Keratinocyte (primary cell): ENCODE data around the gene ZNF391. TPM values are rescaled to one million over a fixed set of nuclear protein-coding genes. Genes with fewer than 3 reads are reported as not detected.

Experiments
- DNase-seq: peaks from one replicate; pipeline ENCODE4 v3.0.0-alpha.2; 2011; ENCODE audit warnings: low read depth, missing footprints, low spot score
- FAIRE-seq: peaks from 2 replicates; lab custom pipeline; 2011; peaks lifted over from hg19 to GRCh38; lab: Jason Lieb, UNC
- H2AFZ ChIP-seq: 2 replicates; pipeline ENCODE4 v1.6.0; 2012; ENCODE audit warnings: low read length, control low read depth, inconsistent platforms; ENCODE audit not compliant: control insufficient read depth
- H3K27ac ChIP-seq: 2 replicates; pipeline ENCODE4 v1.5.1; 2011; ENCODE audit warnings: low read length; ENCODE audit not compliant: control insufficient read depth, insufficient read depth
- H3K27me3 ChIP-seq: 3 replicates; pipeline ENCODE4 v1.6.0; 2011; ENCODE audit warnings: low read length; ENCODE audit not compliant: control insufficient read depth, insufficient read depth; ENCODE audit errors: extremely low read depth
- H3K36me3 ChIP-seq, 2 experiments: 2 replicates in 1 of 2; 3 replicates in 1 of 2; pipeline ENCODE4 v1.5.1; 2011; ENCODE audit warnings: low read length in 2 of 2, mild to moderate bottlenecking in 1 of 2; ENCODE audit not compliant: control insufficient read depth in 2 of 2, insufficient read depth in 2 of 2; ENCODE audit errors: extremely low read depth in 1 of 2
- H3K4me1 ChIP-seq: 3 replicates; pipeline ENCODE4 v1.5.1; 2011; ENCODE audit warnings: low read length; ENCODE audit not compliant: control insufficient read depth, insufficient read depth; ENCODE audit errors: extremely low read depth
- H3K4me2 ChIP-seq: 3 replicates; pipeline ENCODE4 v1.6.0; 2011; ENCODE audit warnings: low read depth, low read length; ENCODE audit not compliant: control insufficient read depth, insufficient read depth; ENCODE audit errors: extremely low read depth
- H3K4me3 ChIP-seq, 3 experiments: fragments of 200-600 bp in 1 of 3; sonication (generic) in 1 of 3; 2 replicates in 2 of 3; 3 replicates in 1 of 3; pipeline ENCODE4 v1.5.1; 2011 to 2016; ENCODE audit warnings: low read length in 3 of 3, mild to moderate bottlenecking in 3 of 3, control low read depth in 2 of 3, inconsistent platforms in 1 of 3, low read depth in 1 of 3, mixed read lengths in 1 of 3, mixed run types in 1 of 3, moderate library complexity in 1 of 3; ENCODE audit not compliant: control insufficient read depth in 2 of 3, insufficient read depth in 2 of 3; ENCODE audit errors: extremely low read depth in 1 of 3
- H3K79me2 ChIP-seq: 2 replicates; pipeline ENCODE4 v1.6.0; 2012; ENCODE audit warnings: low read length; ENCODE audit not compliant: control insufficient read depth, insufficient read depth
- H3K9ac ChIP-seq: 3 replicates; pipeline ENCODE4 v1.6.0; 2011; ENCODE audit warnings: low read length; ENCODE audit not compliant: control insufficient read depth, insufficient read depth; ENCODE audit errors: extremely low read depth
- H3K9me1 ChIP-seq: 3 replicates; pipeline ENCODE4 v1.6.0; 2011; ENCODE audit warnings: low read length; ENCODE audit not compliant: control insufficient read depth, insufficient read depth; ENCODE audit errors: extremely low read depth
- H3K9me3 ChIP-seq: 2 replicates; pipeline ENCODE4 v1.5.1; 2012; ENCODE audit warnings: low read depth, low read length; ENCODE audit not compliant: control insufficient read depth
- H4K20me1 ChIP-seq: 3 replicates; pipeline ENCODE4 v1.6.0; 2011; ENCODE audit warnings: low read length; ENCODE audit not compliant: control insufficient read depth, insufficient read depth; ENCODE audit errors: extremely low read depth
- CTCF ChIP-seq, 3 experiments: IDR thresholded peaks in 1 of 3; conservative IDR thresholded peaks in 1 of 3; optimal IDR thresholded peaks in 1 of 3; 2 replicates in 2 of 3; 3 replicates in 1 of 3; pipeline versions ENCODE3 to v1.5.1; 2011; ENCODE audit warnings: low read length in 3 of 3, mild to moderate bottlenecking in 3 of 3, moderate library complexity in 2 of 3, control low read depth in 1 of 3, inconsistent platforms in 1 of 3; ENCODE audit not compliant: insufficient read depth in 2 of 3; ENCODE audit errors: extremely low read depth in 1 of 3
- EZH2 ChIP-seq: IDR thresholded peaks from one replicate; pipeline ENCODE4 v1.6.1; 2012; ENCODE audit warnings: inconsistent platforms, mild to moderate bottlenecking, low read length, moderate library complexity
- dilution Hi-C: fragments of 300-500 bp; cut with MboI; formaldehyde crosslinking; loops from one replicate; pipeline ENCODE4 v1.7.0; 2020; ENCODE audit warnings: low sequenced_read_pairs; ENCODE audit not compliant: extremely low pct_ligation_motif_present
- polyA minus RNA-seq, 3 experiments: library from RNA; depleted of rRNA, polyadenylated mRNA; stranded (reverse); fragments of >200 nt; gene quantifications; 1 replicate in 1 of 3; 2 replicates in 1 of 3; 3 replicates in 1 of 3; pipeline ENCODE4 v1.2.3, GENCODE V29; 2011
- polyA plus RNA-seq, 5 experiments: library from polyadenylated mRNA; depleted of rRNA in 3 of 5; stranded (reverse) in 3 of 5; stranded (forward) in 1 of 5; unstranded in 1 of 5; fragments of >200 nt; gene quantifications; 1 replicate in 1 of 5; 2 replicates in 3 of 5; 3 replicates in 1 of 5; pipeline versions ENCODE4 v1.2.1 to v1.2.3, GENCODE V29; 2011 to 2012; ENCODE audit warnings: missing spikeins in 2 of 5, low read depth in 1 of 5, low replicate concordance in 1 of 5

ZNF391 gene
- polyA plus RNA-seq (3.0 to 4.5 TPM (median 3.7 TPM) in 3 replicates), polyA minus RNA-seq (0.66 to 2.5 TPM (median 1.5 TPM) in 3 replicates)
- 0.27 TPM for polyA plus RNA-seq (2011; ENCODE audit: low read depth)
- polyA plus RNA-seq (2011; cell fraction: cytosol; rRNA removed), result 2.7 and 5.7 TPM in 2 replicates
- polyA plus RNA-seq (2011; cell fraction: nucleus; rRNA removed), result 5.0 and 5.6 TPM in 2 replicates
- 0.99 and 3.0 TPM in 2 replicates for polyA plus RNA-seq (2012; ENCODE audit: low replicate concordance)
- 2.5 TPM for polyA minus RNA-seq (2011; cell fraction: cytosol; rRNA and poly(A)+ RNA removed)
- polyA minus RNA-seq (2011; cell fraction: nucleus; rRNA and poly(A)+ RNA removed), result 1.7 and 3.9 TPM in 2 replicates

- no peaks in the 10 kb centered on the region for H3K79me2 ChIP-seq
- no peaks in the 10 kb centered on the region for H3K27me3 ChIP-seq
- peak within 1 kb of the TSS; percentile 86 to 92 (median 90) for H3K4me3 ChIP-seq
- peak within 1 kb of the TSS; percentile 99 for H3K4me2 ChIP-seq
- peak within 1 kb of the TSS; percentile 89 for H3K9ac ChIP-seq
- H3K9me3 ChIP-seq, result no peaks in the 10 kb centered on the region
- peak within 1 kb of the TSS; percentile 100 for H2AFZ ChIP-seq
- FAIRE-seq (peak; percentile 86), DNase-seq (peak; percentile 19)
- H3K4me1 ChIP-seq, result peaks cover 7% of the 10 kb centered on the region
- H3K9me1 ChIP-seq, result no peaks in the 10 kb centered on the region
- peak within 1 kb of the TSS; percentile 73 for H3K27ac ChIP-seq
- H3K36me3 ChIP-seq, result no peaks in the 10 kb centered on the region
- dilution Hi-C loops, result no loop called here
- TF ChIP-seq EZH2, result no peak
- no peak for TF ChIP-seq CTCF (optimal IDR thresholded peaks at IDR 0.05 in 1 of 3, IDR thresholded peaks at IDR 0.05 in 1 of 3, conservative IDR thresholded peaks at IDR 0.05 in 1 of 3; ENCODE audit: extremely low read depth in 1 of 3, insufficient read depth in 2 of 3, low read length in 3 of 3)
- H4K20me1 ChIP-seq, result no peaks in the 10 kb centered on the region
Observed at GRCh38 chr6:27388293-27389197, at the start of gene ZNF391. Gene ZNF391 (plus strand): TSS chr6:27388759. CDS start chr6:27400371, 11,612 bp downstream.

GRCh38 chr6:27352850-27353249, 35.7 kb upstream of the ZNF391 start:
- Histone ChIP-seq H4K20me1 (no peaks in the 10 kb centered on the region), H3K27ac (no peak overlapping the region), H3K4me3 (no peak overlapping the region), H3K9ac (no peak overlapping the region), H3K36me3 (no peaks in the 10 kb centered on the region), H3K4me1 (no peaks in the 10 kb centered on the region), H3K27me3 (no peaks in the 10 kb centered on the region), H3K9me1 (no peaks in the 10 kb centered on the region), H3K79me2 (no peaks in the 10 kb centered on the region), H2AFZ (no peak overlapping the region), H3K4me2 (no peak overlapping the region), H3K9me3 (peaks cover 6% of the 10 kb centered on the region)
- DNase-seq (no peak), FAIRE-seq (no peak)
- dilution Hi-C loops, result no loop called here
- no peak for TF ChIP-seq EZH2
- no peak for TF ChIP-seq CTCF (optimal IDR thresholded peaks at IDR 0.05 in 1 of 3, IDR thresholded peaks at IDR 0.05 in 1 of 3, conservative IDR thresholded peaks at IDR 0.05 in 1 of 3; ENCODE audit: extremely low read depth in 1 of 3, insufficient read depth in 2 of 3, low read length in 3 of 3)
